Activated T-helper 17 cell treated with anti-CD3 and anti-CD28 coated beads, Interleukin-2, amount 50 U/mL, for 72 hours (primary cell): Measurements from ENCODE around the gene HAO1. TPM values are rescaled to one million over a fixed set of nuclear protein-coding genes. Genes with fewer than 3 reads are reported as not detected.
A peak's percentile ranks its signal among the peaks of the same experiment; 100 is the strongest.
"Not testable (repeated sequence)": the region's sequence is repeated elsewhere in the genome, so short reads cannot be mapped to it uniquely, and the experiment has no call there.

Experiments used
- ATAC-seq: fragments of 150-1000 bp; cut with Tn5 transposase; replicated peaks from 2 replicates; pipeline ENCODE4 v1.10.0; 2021; ENCODE audit warnings: mild to moderate bottlenecking, moderate library complexity
- H3K27ac Mint-ChIP-seq: one replicate; pipeline ENCODE4 v1.8.0; 2022; ENCODE audit warnings: mixed read lengths
- H3K27me3 Mint-ChIP-seq: one replicate; pipeline ENCODE4 v1.8.0; 2022; ENCODE audit warnings: mixed read lengths
- H3K36me3 Mint-ChIP-seq: one replicate; pipeline ENCODE4 v1.8.0; 2022; ENCODE audit warnings: low read depth, mild to moderate bottlenecking, mixed read lengths
- H3K4me1 Mint-ChIP-seq: one replicate; pipeline ENCODE4 v1.8.0; 2022; ENCODE audit warnings: mixed read lengths
- H3K4me3 Mint-ChIP-seq: one replicate; pipeline ENCODE4 v1.8.0; 2022; ENCODE audit warnings: mild to moderate bottlenecking, mixed read lengths
- H3K9me3 Mint-ChIP-seq: one replicate; pipeline ENCODE4 v1.8.0; 2022; ENCODE audit warnings: mixed read lengths
- total RNA-seq, 2 donors: library from RNA; stranded (reverse); gene quantifications; one replicate each; pipeline ENCODE4 v1.2.3, GENCODE V29; 2022

Gene HAO1
- total RNA-seq, 2 donors from 2014 or later: not detected

DNA sequence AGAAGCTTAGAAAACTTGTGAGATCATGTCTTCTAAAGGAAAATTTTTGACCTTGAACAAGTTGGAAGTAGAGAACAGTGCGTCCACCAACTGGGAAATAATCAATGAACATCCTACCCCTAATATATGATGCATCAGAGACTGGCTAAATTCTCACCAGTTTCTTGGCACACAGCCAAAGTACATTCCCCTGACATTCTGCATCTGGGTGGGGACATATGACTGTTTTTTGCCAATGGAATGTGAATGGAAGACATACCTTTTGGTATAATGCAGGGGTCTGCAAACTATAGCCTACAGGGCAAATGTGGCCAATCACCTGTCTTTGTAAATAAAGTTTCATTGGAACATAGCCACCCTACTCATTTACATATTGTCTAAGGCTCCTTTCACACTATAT is 84.7 kb downstream of the HAO1 start:
- H3K4me3 Mint-ChIP-seq: no peak overlapping the region

DNA sequence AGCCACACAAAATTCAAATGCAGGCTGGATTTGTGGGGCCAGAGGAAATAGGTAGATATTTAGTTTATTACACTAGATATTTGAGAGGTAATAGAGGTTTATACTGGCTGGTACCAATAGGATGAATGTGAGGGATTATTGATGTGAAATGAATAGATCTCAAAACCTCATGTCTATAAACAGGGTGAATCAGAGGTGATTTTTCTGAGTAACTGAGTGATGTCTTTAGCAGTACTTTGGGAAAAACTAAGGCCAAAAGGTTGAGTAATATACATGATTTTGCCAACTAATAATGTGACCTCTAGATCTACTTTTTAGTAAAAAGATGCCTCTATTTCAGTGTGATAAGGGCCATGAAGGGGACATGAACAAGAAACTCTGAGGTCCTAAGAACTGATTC is 86.8 kb downstream of the HAO1 start:
- Mint-ChIP-seq H3K27ac (no peak overlapping the region), H3K4me1 (no peaks in the 10 kb centered on the region), H3K4me3 (no peak overlapping the region), H3K9me3 (no peaks in the 10 kb centered on the region), H3K36me3 (no peaks in the 10 kb centered on the region), H3K27me3 (peaks cover 18% of the 10 kb centered on the region)
- peak; percentile 21 for ATAC-seq

More for the DNA sequence above, 84.7 kb downstream of the HAO1 start:
- Mint-ChIP-seq H3K9me3 (no peaks in the 10 kb centered on the region), H3K4me1 (no peaks in the 10 kb centered on the region), H3K27me3 (peaks cover 8% of the 10 kb centered on the region), H3K27ac (no peak overlapping the region), H3K36me3 (no peaks in the 10 kb centered on the region)
- no peak for ATAC-seq

DNA sequence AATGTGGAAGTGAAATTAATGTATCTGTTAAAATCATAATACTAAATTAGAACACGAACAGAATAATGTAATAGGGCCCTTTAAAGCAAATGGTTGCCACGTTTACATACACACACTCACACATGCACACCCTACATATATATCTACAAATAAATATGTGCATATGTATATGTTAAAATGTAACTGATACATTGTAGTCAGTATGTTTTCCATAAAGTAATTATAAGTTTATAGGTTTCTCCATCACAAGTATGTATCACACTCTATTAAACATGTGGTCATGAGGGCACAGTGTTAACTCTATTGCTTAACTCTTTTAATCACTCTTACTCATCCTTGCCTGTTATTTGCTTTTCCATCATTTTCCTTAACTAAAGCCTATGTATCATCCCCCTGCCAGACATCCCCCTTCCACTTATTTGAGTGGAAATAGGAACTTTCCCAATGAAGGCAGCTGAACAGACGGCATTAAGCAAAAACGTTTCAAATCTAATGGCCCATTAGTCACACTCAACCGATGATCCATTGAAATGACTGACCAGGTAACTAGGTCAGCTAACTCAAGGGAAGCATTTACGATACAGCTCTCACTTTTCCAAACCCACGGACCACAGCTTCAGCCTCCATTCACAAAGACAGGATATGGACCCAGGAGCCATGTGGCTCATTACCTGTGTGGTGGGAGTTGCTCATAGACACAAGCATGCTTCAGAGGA is 89.3 kb downstream of the HAO1 start:
- Mint-ChIP-seq H3K4me3 (no peak overlapping the region), H3K36me3 (no peaks in the 10 kb centered on the region), H3K4me1 (no peaks in the 10 kb centered on the region), H3K27ac (no peak overlapping the region), H3K9me3 (no peaks in the 10 kb centered on the region), H3K27me3 (peaks cover 16% of the 10 kb centered on the region)
- no peak for ATAC-seq

DNA sequence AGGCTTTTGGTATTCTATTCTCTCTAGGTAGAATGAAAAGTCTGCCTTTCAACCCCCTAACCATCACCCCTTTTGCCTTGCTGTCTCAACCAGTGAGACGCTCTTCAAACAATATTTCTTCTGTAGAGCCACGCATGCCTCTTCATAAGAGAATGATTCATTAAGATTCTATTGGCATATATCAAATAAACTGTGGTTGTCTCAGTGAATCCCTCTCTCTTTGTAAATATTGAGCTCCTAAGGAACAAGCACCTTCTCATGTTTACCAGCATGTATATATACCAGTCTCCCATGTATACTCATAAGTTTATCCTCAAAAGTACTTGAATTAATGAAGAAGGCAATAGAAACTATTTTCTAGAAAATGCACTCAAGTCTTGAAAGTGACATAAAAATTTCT is 90.6 kb downstream of the HAO1 start:
- Mint-ChIP-seq H3K4me3 (no peak overlapping the region), H3K27ac (no peak overlapping the region)
- ATAC-seq: no peak

DNA sequence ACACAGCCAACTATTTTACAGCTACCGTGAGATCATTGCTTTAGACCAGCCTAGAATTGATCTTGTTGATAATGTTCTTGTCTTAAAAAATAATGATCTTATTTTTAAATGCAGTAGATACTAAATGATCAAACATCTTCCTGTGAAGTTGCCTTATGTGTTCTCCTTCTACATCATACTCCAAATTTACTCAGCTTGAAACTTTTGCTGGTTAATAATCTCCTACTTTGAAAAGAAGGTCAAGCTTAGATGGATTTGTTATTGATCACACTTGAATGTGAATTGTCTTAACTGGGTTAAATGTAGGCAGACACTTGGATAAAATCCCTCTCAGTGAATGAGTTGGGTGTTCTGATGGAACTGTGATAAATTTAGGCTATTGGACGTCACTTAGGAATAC is 91.9 kb downstream of the HAO1 start:
- no peaks in the 10 kb centered on the region for H3K36me3 Mint-ChIP-seq
- H3K27me3 Mint-ChIP-seq: peaks cover 16% of the 10 kb centered on the region
- no peak overlapping the region for H3K27ac Mint-ChIP-seq
- ATAC-seq: no peak
- no peaks in the 10 kb centered on the region for H3K9me3 Mint-ChIP-seq
- no peak overlapping the region for H3K4me3 Mint-ChIP-seq
- H3K4me1 Mint-ChIP-seq: no peaks in the 10 kb centered on the region

More for the DNA sequence above, 90.6 kb downstream of the HAO1 start:
- H3K36me3 Mint-ChIP-seq: no peaks in the 10 kb centered on the region
- H3K4me1 Mint-ChIP-seq: no peaks in the 10 kb centered on the region
- peaks cover 16% of the 10 kb centered on the region for H3K27me3 Mint-ChIP-seq
- no peaks in the 10 kb centered on the region for H3K9me3 Mint-ChIP-seq

DNA sequence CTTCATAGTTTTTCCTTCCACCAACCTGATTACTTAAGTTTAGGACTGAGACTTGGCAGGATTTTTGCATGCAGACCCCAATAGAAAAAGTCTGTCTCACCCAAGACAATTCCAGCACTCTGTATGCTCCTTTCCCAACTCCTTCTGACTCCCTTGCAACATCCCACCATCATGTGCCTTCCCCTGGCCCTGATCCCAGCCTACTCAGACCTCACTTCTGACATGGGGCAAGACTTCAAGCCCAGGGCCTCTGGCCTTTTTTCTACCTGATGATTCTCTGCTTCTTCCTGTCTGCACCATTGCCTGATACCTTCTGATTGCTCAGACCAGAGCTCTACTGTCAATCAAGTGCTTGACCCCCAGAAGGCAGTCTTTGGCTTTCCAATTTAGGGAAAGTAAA is 96.6 kb downstream of the HAO1 start:
- peaks cover 4% of the 10 kb centered on the region for H3K9me3 Mint-ChIP-seq
- H3K4me1 Mint-ChIP-seq: no peaks in the 10 kb centered on the region
- no peak overlapping the region for H3K27ac Mint-ChIP-seq
- no peak for ATAC-seq
- no peaks in the 10 kb centered on the region for H3K36me3 Mint-ChIP-seq
- H3K27me3 Mint-ChIP-seq: peaks cover 15% of the 10 kb centered on the region
- H3K4me3 Mint-ChIP-seq: no peak overlapping the region

DNA sequence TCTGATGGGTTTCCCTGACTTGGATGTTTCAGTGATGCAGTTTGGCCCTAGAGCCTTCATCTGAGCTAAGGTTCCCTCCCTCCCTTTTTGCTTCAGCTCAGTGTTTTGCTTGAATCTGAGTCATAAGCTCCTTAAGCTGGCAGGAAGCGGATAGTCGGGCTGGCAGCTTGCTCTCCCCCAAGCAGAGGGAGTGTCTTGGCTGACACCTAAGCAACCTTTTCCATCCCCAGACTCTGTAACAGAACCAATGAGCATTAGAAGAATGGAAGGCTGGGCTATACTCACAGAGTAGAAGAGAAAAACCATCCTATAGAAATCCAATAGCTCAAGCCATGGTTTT is 98.3 kb downstream of the HAO1 start:
- Mint-ChIP-seq H3K36me3 (no peaks in the 10 kb centered on the region), H3K4me3 (no peak overlapping the region), H3K9me3 (peaks cover 4% of the 10 kb centered on the region), H3K27ac (no peak overlapping the region), H3K4me1 (no peaks in the 10 kb centered on the region), H3K27me3 (peaks cover 13% of the 10 kb centered on the region)
- no peak for ATAC-seq

DNA sequence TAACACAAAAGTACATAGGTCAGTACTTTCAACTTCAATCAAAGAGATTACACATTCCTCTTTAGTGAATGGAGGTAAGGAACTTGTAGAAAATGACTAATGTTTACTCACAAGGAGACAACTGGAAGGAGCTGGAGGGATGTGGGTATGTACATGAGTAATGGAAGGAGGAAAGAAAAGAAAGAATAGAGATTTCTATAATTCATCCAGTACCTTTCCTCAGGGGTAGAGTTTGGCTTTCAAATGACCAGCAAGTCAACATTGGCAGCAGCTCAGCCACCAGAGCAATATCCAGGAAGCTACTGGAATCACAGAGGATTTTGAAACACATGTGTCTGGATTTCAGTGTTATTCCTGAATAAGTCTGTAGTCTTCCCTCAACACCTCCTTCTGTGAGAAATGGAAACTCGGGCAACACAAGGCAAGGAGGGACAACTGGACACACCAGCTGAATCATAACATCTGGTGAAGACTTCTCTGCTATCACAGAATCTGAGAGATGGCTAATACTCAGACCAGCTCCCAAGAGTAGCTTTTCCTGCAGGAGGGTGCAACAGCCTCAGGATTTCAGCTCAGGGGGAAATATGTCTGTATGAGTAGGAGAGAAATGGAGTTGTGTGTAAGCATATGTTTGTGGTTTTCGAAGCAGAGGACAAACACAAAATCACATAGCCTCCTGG is 98.8 kb downstream of the HAO1 start:
- Mint-ChIP-seq H3K4me3 (no peak overlapping the region), H3K36me3 (no peaks in the 10 kb centered on the region), H3K27ac (no peak overlapping the region), H3K9me3 (peaks cover 4% of the 10 kb centered on the region), H3K27me3 (peaks cover 13% of the 10 kb centered on the region), H3K4me1 (no peaks in the 10 kb centered on the region)
- ATAC-seq: no peak

DNA sequence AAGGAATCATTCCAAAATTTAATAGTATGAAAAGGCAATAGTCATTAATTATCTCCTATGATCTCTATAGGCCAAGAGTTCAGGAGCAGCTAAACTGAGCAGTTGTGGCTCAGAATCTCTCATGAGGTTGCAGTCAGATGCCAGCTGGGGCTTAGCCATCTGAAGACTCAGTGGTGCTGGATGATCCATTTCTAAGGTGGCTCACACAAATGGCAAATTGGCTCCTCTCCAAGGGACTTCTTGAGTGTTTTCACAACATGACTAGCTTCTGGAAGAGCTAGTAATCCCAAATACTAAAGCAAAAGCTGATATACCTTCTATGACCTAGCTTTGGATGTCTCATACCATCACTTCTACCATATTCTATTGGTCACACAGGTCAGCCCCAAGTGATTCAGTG is 104.2 kb downstream of the HAO1 start:
- Mint-ChIP-seq H3K27ac (no peak overlapping the region), H3K4me1 (no peaks in the 10 kb centered on the region), H3K27me3 (peaks cover 3% of the 10 kb centered on the region), H3K4me3 (no peak overlapping the region), H3K36me3 (no peaks in the 10 kb centered on the region), H3K9me3 (no peaks in the 10 kb centered on the region)
- no peak for ATAC-seq

DNA sequence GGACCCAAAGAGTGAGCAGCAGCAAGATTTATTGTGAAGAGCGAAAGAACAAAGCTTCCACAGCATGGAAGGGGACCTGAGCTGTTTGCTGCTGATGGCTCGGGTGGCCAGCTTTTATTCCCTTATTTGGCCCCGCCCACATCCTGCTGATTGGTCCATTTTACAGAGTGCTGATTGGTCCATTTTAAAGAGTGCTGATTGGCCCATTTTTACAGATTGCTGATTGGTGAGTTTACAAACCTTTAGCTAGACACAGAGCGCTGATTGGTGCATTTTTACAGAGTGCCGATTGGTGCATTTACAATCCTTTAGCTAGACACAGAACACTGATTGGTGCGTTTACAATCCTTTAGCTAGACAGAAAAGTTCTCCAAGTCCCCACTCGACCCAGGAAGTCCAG is 105.8 kb downstream of the HAO1 start:
- not testable (repeated sequence) for H3K9me3 Mint-ChIP-seq, ATAC-seq, H3K4me1 Mint-ChIP-seq, H3K4me3 Mint-ChIP-seq, H3K27me3 Mint-ChIP-seq, H3K36me3 Mint-ChIP-seq, H3K27ac Mint-ChIP-seq

Other genes starting within 250 kb of the HAO1 start
- 10 to 100 TPM; 20.9 to 27.2 TPM for gene TMX4, start 79.3 kb upstream of the HAO1 start, total RNA-seq
- gene PLCB1, start 191.8 kb upstream of the HAO1 start, total RNA-seq: 1 to 10 TPM; 1.8 to 3.0 TPM